Large intestine (tissue), 12 donors: ENCODE data around the gene FAM163A. TPM values are rescaled to one million over a fixed set of nuclear protein-coding genes. Genes with fewer than 3 reads are reported as not detected.
A peak's percentile ranks its signal among the peaks of the same experiment; 100 is the strongest.
"Not testable (repeated sequence)": the region's sequence is repeated elsewhere in the genome, so short reads cannot be mapped to it uniquely, and the experiment has no call there.

ENCODE experiments used
- DNase-seq, 2 donors: peaks; one replicate each; pipeline versions ENCODE4 v3.0.0 to v3.0.0-alpha.2; 2013
- H3K27ac ChIP-seq: one replicate; pipeline ENCODE4 v1.5.1; 2013; ENCODE audit warnings: low read length
- H3K27me3 ChIP-seq: 2 replicates; pipeline ENCODE4 v1.6.1; 2013; ENCODE audit warnings: low read length; ENCODE audit not compliant: control insufficient read depth, insufficient read depth
- H3K36me3 ChIP-seq: 2 replicates; pipeline ENCODE4 v1.6.1; 2013; ENCODE audit warnings: low read length; ENCODE audit not compliant: control insufficient read depth, insufficient read depth
- H3K4me1 ChIP-seq: one replicate; pipeline ENCODE4 v1.6.1; 2013; ENCODE audit warnings: low read length; ENCODE audit not compliant: control insufficient read depth, insufficient read depth
- H3K4me3 ChIP-seq: one replicate; pipeline ENCODE4 v1.5.1; 2013; ENCODE audit warnings: low read length
- H3K9me3 ChIP-seq: one replicate; pipeline ENCODE4 v1.6.1; 2013; ENCODE audit warnings: mild to moderate bottlenecking, low read depth, low read length, moderate library complexity; ENCODE audit not compliant: control insufficient read depth
- WGBS: methylation state at CpG from one replicate; pipeline ENCODE4 v1.1.5; 2013; ENCODE audit warnings: low lambda C conversion rate; ENCODE audit not compliant: insufficient coverage; 5-methylcytosine and 5-hydroxymethylcytosine counted together
- long read RNA-seq, 11 donors: transcript quantifications; one replicate each; lab custom pipeline, GENCODE V29; 2026
- polyA plus RNA-seq: library from polyadenylated mRNA; unstranded; fragments of 120-200 nt; gene quantifications from one replicate; pipeline ENCODE4 v1.2.1, GENCODE V29; 2013

Gene FAM163A
- 5.5 TPM for polyA plus RNA-seq
- long read RNA-seq, donor 1: 0 reads
- long read RNA-seq, donor 2: 0 reads
- long read RNA-seq, donor 3: 0 reads
- long read RNA-seq, donor 4: 0 reads
- long read RNA-seq, donor 5: 0 reads
- long read RNA-seq, donor 6: 0 reads
- long read RNA-seq, donor 7: 0 reads
- long read RNA-seq, donor 8: 0 reads
- long read RNA-seq, donor 9: 0 reads
- long read RNA-seq, donor 10, partial matches to known transcripts: 0 of 1 reads
- long read RNA-seq, donor 10, other reads (novel, unspliced or antisense): 0 of 1 reads
- long read RNA-seq, donor 11: 0 reads

GRCh38 chr1:179742717-179743678 is at the start of gene FAM163A:
Gene FAM163A (plus strand): TSS chr1:179743291. CDS start chr1:179813098, 69,807 bp downstream.
- Histone ChIP-seq H3K27ac (peak within 1 kb of the TSS; percentile 3), H3K4me3 (peak within 1 kb of the TSS; percentile 34), H3K27me3 (peaks cover 67% of the 10 kb centered on the region), H3K9me3 (no peaks in the 10 kb centered on the region), H3K36me3 (no peaks in the 10 kb centered on the region), H3K4me1 (no peaks in the 10 kb centered on the region)
- DNase-seq: peak in 1 of 2 donors; percentile 51
- WGBS: no CpG with 5 or more reads among the region's 92 CpGs

GRCh38 chr1:179694530-179694929 is 48.6 kb upstream of the FAM163A start:
- DNase-seq, H3K27me3 ChIP-seq, H3K4me3 ChIP-seq, H3K4me1 ChIP-seq, H3K9me3 ChIP-seq, H3K27ac ChIP-seq, H3K36me3 ChIP-seq: not testable (repeated sequence)
- WGBS: no CpG with 5 or more reads among the region's 6 CpGs

- no peaks in the 10 kb centered on the region for H3K36me3 ChIP-seq
- WGBS: 0% methylated on average over 1 of the region's 5 CpGs
- no peak overlapping the region for H3K4me3 ChIP-seq
- no peaks in the 10 kb centered on the region for H3K9me3 ChIP-seq
- H3K4me1 ChIP-seq: no peaks in the 10 kb centered on the region
- H3K27me3 ChIP-seq: no peaks in the 10 kb centered on the region
- DNase-seq: peak; percentile 41 to 75
- H3K27ac ChIP-seq: peak overlapping the region; percentile 47
Measured at GRCh38 chr1:179702946-179703539, 40.0 kb upstream of the FAM163A start.

GRCh38 chr1:179706339-179706941 is 36.7 kb upstream of the FAM163A start:
- H3K9me3 ChIP-seq: no peaks in the 10 kb centered on the region
- no peaks in the 10 kb centered on the region for H3K27me3 ChIP-seq
- no peak overlapping the region for H3K4me3 ChIP-seq
- H3K27ac ChIP-seq: no peak overlapping the region
- no peaks in the 10 kb centered on the region for H3K4me1 ChIP-seq
- WGBS: 0% methylated on average over 3 of the region's 3 CpGs
- peak; percentile 43 for DNase-seq
- H3K36me3 ChIP-seq: no peaks in the 10 kb centered on the region

- DNase-seq: no peak
- no peak overlapping the region for H3K27ac ChIP-seq
- no peaks in the 10 kb centered on the region for H3K27me3 ChIP-seq
- no peaks in the 10 kb centered on the region for H3K9me3 ChIP-seq
- no peaks in the 10 kb centered on the region for H3K36me3 ChIP-seq
- H3K4me3 ChIP-seq: no peak overlapping the region
- no peaks in the 10 kb centered on the region for H3K4me1 ChIP-seq
- WGBS: 18% methylated on average over 2 of the region's 2 CpGs
Measured at GRCh38 chr1:179707406-179707805, 35.7 kb upstream of the FAM163A start.

GRCh38 chr1:179708434-179709195 is 34.5 kb upstream of the FAM163A start:
- DNase-seq: no peak
- Histone ChIP-seq H3K9me3 (no peaks in the 10 kb centered on the region), H3K27me3 (no peaks in the 10 kb centered on the region), H3K27ac (no peak overlapping the region), H3K36me3 (no peaks in the 10 kb centered on the region), H3K4me3 (no peak overlapping the region), H3K4me1 (no peaks in the 10 kb centered on the region)
- WGBS: 97% methylated on average over 3 of the region's 6 CpGs

GRCh38 chr1:179709841-179710329 is 33.2 kb upstream of the FAM163A start:
- Histone ChIP-seq H3K36me3 (no peaks in the 10 kb centered on the region), H3K27ac (peak overlapping the region; percentile 20), H3K4me3 (no peak overlapping the region), H3K9me3 (peaks cover 6% of the 10 kb centered on the region), H3K4me1 (no peaks in the 10 kb centered on the region), H3K27me3 (no peaks in the 10 kb centered on the region)
- no CpG with 5 or more reads among the region's 5 CpGs for WGBS
- DNase-seq: peak; percentile 64 to 70

GRCh38 chr1:179714159-179714558 is 28.9 kb upstream of the FAM163A start:
- Histone ChIP-seq H3K4me1 (no peaks in the 10 kb centered on the region), H3K27me3 (no peaks in the 10 kb centered on the region), H3K4me3 (no peak overlapping the region), H3K36me3 (no peaks in the 10 kb centered on the region), H3K27ac (no peak overlapping the region), H3K9me3 (peaks cover 6% of the 10 kb centered on the region)
- DNase-seq: no peak
- 100% methylated on average over 1 of the region's 1 CpG for WGBS

GRCh38 chr1:179714623-179715022 is 28.5 kb upstream of the FAM163A start:
- no peak overlapping the region for H3K4me3 ChIP-seq
- H3K36me3 ChIP-seq: no peaks in the 10 kb centered on the region
- no peaks in the 10 kb centered on the region for H3K27me3 ChIP-seq
- no peaks in the 10 kb centered on the region for H3K4me1 ChIP-seq
- H3K27ac ChIP-seq: no peak overlapping the region
- no peak for DNase-seq
- peaks cover 6% of the 10 kb centered on the region for H3K9me3 ChIP-seq
